ENCODE measurements around the gene BIRC5.

DNA sequence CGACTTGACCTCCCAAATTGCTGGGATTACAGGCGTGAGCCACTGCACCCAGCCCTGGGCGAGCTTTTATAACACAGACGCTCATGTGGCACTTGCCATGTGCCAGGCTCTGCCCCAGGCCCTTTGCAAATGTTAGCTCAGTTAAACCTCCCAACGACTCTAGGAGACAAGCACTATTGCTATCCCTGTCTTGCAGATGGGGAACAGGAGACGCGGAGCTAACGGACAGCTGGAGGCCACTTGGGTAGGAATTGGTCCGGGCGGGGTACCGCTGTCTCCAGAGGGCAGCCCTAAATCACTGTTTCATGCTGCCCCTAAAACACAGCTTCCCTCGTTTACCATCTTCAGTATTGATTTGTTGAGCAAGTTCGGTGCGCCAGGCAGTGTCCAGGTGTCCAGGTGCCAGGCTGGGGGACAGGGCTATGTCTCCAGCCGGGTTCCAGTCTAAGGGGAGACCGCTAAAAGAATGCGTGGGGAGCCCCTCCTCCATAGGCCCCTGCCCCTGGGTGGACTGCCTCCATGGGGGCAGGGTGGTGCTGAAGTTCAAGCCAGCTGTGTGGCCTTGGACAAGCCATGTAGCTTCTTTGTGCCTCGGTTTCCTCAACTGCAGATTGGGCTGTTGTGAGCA is 41.1 kb downstream of the BIRC5 start:
- TF ChIP-seq, protein P1, sequence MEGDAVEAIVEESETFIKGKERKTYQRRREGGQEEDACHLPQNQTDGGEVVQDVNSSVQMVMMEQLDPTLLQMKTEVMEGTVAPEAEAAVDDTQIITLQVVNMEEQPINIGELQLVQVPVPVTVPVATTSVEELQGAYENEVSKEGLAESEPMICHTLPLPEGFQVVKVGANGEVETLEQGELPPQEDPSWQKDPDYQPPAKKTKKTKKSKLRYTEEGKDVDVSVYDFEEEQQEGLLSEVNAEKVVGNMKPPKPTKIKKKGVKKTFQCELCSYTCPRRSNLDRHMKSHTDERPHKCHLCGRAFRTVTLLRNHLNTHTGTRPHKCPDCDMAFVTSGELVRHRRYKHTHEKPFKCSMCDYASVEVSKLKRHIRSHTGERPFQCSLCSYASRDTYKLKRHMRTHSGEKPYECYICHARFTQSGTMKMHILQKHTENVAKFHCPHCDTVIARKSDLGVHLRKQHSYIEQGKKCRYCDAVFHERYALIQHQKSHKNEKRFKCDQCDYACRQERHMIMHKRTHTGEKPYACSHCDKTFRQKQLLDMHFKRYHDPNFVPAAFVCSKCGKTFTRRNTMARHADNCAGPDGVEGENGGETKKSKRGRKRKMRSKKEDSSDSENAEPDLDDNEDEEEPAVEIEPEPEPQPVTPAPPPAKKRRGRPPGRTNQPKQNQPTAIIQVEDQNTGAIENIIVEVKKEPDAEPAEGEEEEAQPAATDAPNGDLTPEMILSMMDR (conservative IDR thresholded peaks at IDR 0.05; ENCODE audit: low read length) = no peak
- no peak for TF ChIP-seq EZH2phosphoT487 (IDR thresholded peaks at IDR 0.05; ENCODE audit: borderline replicate concordance)
